Stimulated activated CD4-positive, alpha-beta T cell treated with anti-CD3 and anti-CD28 coated beads, Interleukin-1b, Interleukin-23, amount 100 ng/mL, for 24 hours (primary cell): ENCODE data around the gene ARHGEF28.

ENCODE experiments used
- DNase-seq, 4 experiments: peaks; one replicate each; pipeline ENCODE4 v3.0.0-alpha.2; 2020; ENCODE audit warnings: low read depth in 4 of 4, low spot score in 1 of 4

Gene ARHGEF28

GRCh38 chr5:73954381-73954780, 328.4 kb downstream of the ARHGEF28 start:
- DNase-seq: no peak

GRCh38 chr5:73955271-73955846, 329.4 kb downstream of the ARHGEF28 start:
- no peak for DNase-seq

- no peak for DNase-seq
Measured at GRCh38 chr5:73957397-73958001, 331.5 kb downstream of the ARHGEF28 start.

- no peak for DNase-seq
Measured at GRCh38 chr5:73958037-73958436, 332.0 kb downstream of the ARHGEF28 start.

GRCh38 chr5:73960023-73960422, 334.0 kb downstream of the ARHGEF28 start:
- DNase-seq: no peak

GRCh38 chr5:73960426-73960825, 334.4 kb downstream of the ARHGEF28 start:
- no peak for DNase-seq

- DNase-seq: no peak
Measured at GRCh38 chr5:73962801-73963425, 336.9 kb downstream of the ARHGEF28 start.

- DNase-seq: no peak
Measured at GRCh38 chr5:73964352-73964865, 338.4 kb downstream of the ARHGEF28 start.

GRCh38 chr5:73966451-73966850, 340.5 kb downstream of the ARHGEF28 start:
- DNase-seq: no peak

GRCh38 chr5:73967347-73967746, 341.4 kb downstream of the ARHGEF28 start:
- DNase-seq: no peak

- no peak for DNase-seq
Measured at GRCh38 chr5:73968246-73968645, 342.2 kb downstream of the ARHGEF28 start.

- no peak for DNase-seq
Measured at GRCh38 chr5:73968729-73969128, 342.7 kb downstream of the ARHGEF28 start.

- DNase-seq: no peak
Measured at GRCh38 chr5:73969195-73970036, 343.4 kb downstream of the ARHGEF28 start.

GRCh38 chr5:73971326-73971725, 345.3 kb downstream of the ARHGEF28 start:
- DNase-seq: no peak

- DNase-seq: no peak
Measured at GRCh38 chr5:73973135-73973534, 347.1 kb downstream of the ARHGEF28 start.

- no peak for DNase-seq
Measured at GRCh38 chr5:73974871-73975360, 348.9 kb downstream of the ARHGEF28 start.

GRCh38 chr5:73975845-73976244, 349.8 kb downstream of the ARHGEF28 start:
- DNase-seq: no peak

- DNase-seq: no peak
Measured at GRCh38 chr5:73977146-73977545, 351.1 kb downstream of the ARHGEF28 start.

- DNase-seq: no peak
Measured at GRCh38 chr5:73979321-73979720, 353.3 kb downstream of the ARHGEF28 start.

- no peak for DNase-seq
Measured at GRCh38 chr5:73981704-73982103, 355.7 kb downstream of the ARHGEF28 start.

- DNase-seq: no peak
Measured at GRCh38 chr5:73983644-73984043, 357.6 kb downstream of the ARHGEF28 start.
